ENCODE results near the gene ZC3H12D. TPM values are rescaled to one million over a fixed set of nuclear protein-coding genes. Genes with fewer than 3 reads are reported as not detected.

Gene ZC3H12D
- polyA plus RNA-seq, 1 of the 3 experiments (the other 2 are of a cell fraction), result 0.03 TPM

GRCh38 chr6:149449831-149450678 lies 34.8 kb downstream of the ZC3H12D start:
- ChIA-PET POLR2A (no interaction called here), CTCF (interaction anchor here (0.9 to 2.4 kb wide), 2 partner anchors 18 to 67 kb away, joined by 3 to 8 read pairs; no protein-coding TSS in a partner anchor)
- DNase-seq, result no peak
- no peak overlapping the region for H3K9ac ChIP-seq
- no peaks in the 10 kb centered on the region for H3K9me3 ChIP-seq
- TF ChIP-seq FOXJ3 (CRISPR knock-in tag; IDR thresholded peaks at IDR 0.05), result no peak
- TF ChIP-seq TEAD4 (IDR thresholded peaks at IDR 0.05; ENCODE audit: borderline replicate concordance, insufficient read depth), result no peak
- no peak overlapping the region for H3K27ac ChIP-seq (ENCODE audit: low read depth in 2 of 2, low read length in 1 of 2)
- no peaks in the 10 kb centered on the region for H4K20me1 ChIP-seq (ENCODE audit: insufficient read depth)
- H3K36me3 ChIP-seq (replicated peaks in 1 of 2; ENCODE audit: control insufficient read depth in 1 of 2, insufficient read depth in 2 of 2, low read length in 1 of 2), result no peaks in the 10 kb centered on the region
- WGBS (ENCODE audit: low lambda C conversion rate), result 98% methylated on average over 8 of the region's 14 CpGs
- H3K4me2 ChIP-seq, result no peak overlapping the region
- no peaks in the 10 kb centered on the region for H3K9me2 ChIP-seq
- H3F3A ChIP-seq (replicated peaks; ENCODE audit: insufficient read depth), result peaks cover 6% of the 10 kb centered on the region
- no peaks in the 10 kb centered on the region for H3K79me2 ChIP-seq (ENCODE audit: insufficient read depth)
- H2AFZ ChIP-seq (ENCODE audit: low read depth), result no peak overlapping the region
- no peaks in the 10 kb centered on the region for H3K27me3 ChIP-seq (ENCODE audit: insufficient read depth)
- H3K4me1 ChIP-seq (ENCODE audit: control insufficient read depth in 1 of 2, insufficient read depth in 2 of 2, low read depth in 1 of 2, low read length in 1 of 2), result peaks cover 3 to 18% of the 10 kb centered on the region in 2 experiments; a peak in 2 of 4 replicates
- peak overlapping the region in 1 of 2 experiments; percentile 31; a peak in 1 of 4 replicates for H3K4me3 ChIP-seq (ENCODE audit: low read depth in 2 of 2, low read length in 1 of 2)

GRCh38 chr6:149448821-149449453 lies 35.9 kb downstream of the ZC3H12D start:
- whole genome bisulfite sequencing (ENCODE audit: low lambda C conversion rate), result 67% methylated on average over 1 of the region's 5 CpGs
- peaks cover 3 to 7% of the 10 kb centered on the region in 2 experiments; a peak in 2 of 4 replicates for H3K4me1 ChIP-seq (ENCODE audit: control insufficient read depth in 1 of 2, insufficient read depth in 2 of 2, low read depth in 1 of 2, low read length in 1 of 2)
- no peaks in the 10 kb centered on the region for H3K9me2 ChIP-seq
- H3K36me3 ChIP-seq (replicated peaks in 1 of 2; ENCODE audit: control insufficient read depth in 1 of 2, insufficient read depth in 2 of 2, low read length in 1 of 2), result no peaks in the 10 kb centered on the region
- no peak overlapping the region for H3K4me2 ChIP-seq
- no peak overlapping the region for H3K9ac ChIP-seq
- peaks cover 4% of the 10 kb centered on the region for H3F3A ChIP-seq (replicated peaks; ENCODE audit: insufficient read depth)
- no peak overlapping the region for H3K4me3 ChIP-seq (ENCODE audit: low read depth in 2 of 2, low read length in 1 of 2)
- TF ChIP-seq ELF1 (IDR thresholded peaks at IDR 0.05), result no peak
- no peak for DNase-seq
- no peaks in the 10 kb centered on the region for H3K9me3 ChIP-seq
- H3K27me3 ChIP-seq (ENCODE audit: insufficient read depth), result no peaks in the 10 kb centered on the region
- H4K20me1 ChIP-seq (ENCODE audit: insufficient read depth), result no peaks in the 10 kb centered on the region
- H3K27ac ChIP-seq (ENCODE audit: low read depth in 2 of 2, low read length in 1 of 2), result no peak overlapping the region
- H2AFZ ChIP-seq (ENCODE audit: low read depth), result no peak overlapping the region
- no peaks in the 10 kb centered on the region for H3K79me2 ChIP-seq (ENCODE audit: insufficient read depth)
- CTCF ChIA-PET, result interaction anchor here (1.0 to 2.4 kb wide), 2 partner anchors 17 to 69 kb away, joined by 3 to 8 read pairs; no protein-coding TSS in a partner anchor
- POLR2A ChIA-PET, result no interaction called here

DNA sequence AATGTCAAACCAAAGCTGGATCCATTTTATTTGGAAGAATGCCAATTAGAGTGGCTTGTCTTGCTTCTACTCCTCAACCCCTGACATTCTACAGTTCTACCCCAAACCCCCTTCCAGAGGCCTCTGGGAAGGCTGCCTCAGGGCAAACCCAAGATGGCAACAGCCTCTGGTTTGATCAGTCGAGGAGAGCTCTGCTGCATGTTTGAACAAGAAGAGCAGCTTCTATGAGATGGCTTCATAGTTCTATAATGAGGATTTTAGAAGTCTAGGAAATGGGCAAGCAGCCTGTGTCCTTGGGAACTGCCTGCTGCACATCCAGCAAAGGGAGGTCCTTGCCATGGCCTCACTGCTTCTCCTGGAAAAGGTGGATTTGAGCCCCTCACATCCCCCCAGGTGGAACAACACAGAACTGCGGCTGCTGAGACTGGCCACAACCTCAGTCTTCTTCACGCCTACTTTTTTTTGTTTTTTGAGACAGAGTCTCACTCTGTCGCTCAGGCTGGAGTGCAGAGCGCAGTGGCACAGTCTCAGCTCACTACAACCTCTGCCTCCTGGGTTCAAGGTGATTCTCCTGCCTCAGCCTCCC lies 37.9 kb downstream of the ZC3H12D start:
- no peak overlapping the region for H3K27ac ChIP-seq (ENCODE audit: low read depth in 2 of 2, low read length in 1 of 2)
- DNase-seq, result no peak
- no peaks in the 10 kb centered on the region for H3K79me2 ChIP-seq (ENCODE audit: insufficient read depth)
- peaks cover 0 to 5% of the 10 kb centered on the region in 2 experiments; a peak in 1 of 4 replicates for H3K4me1 ChIP-seq (ENCODE audit: control insufficient read depth in 1 of 2, insufficient read depth in 2 of 2, low read depth in 1 of 2, low read length in 1 of 2)
- H3K9ac ChIP-seq, result no peak overlapping the region
- H3K4me3 ChIP-seq (ENCODE audit: low read depth in 2 of 2, low read length in 1 of 2), result no peak overlapping the region
- H3F3A ChIP-seq (replicated peaks; ENCODE audit: insufficient read depth), result no peaks in the 10 kb centered on the region
- no peaks in the 10 kb centered on the region for H3K9me3 ChIP-seq
- H4K20me1 ChIP-seq (ENCODE audit: insufficient read depth), result no peaks in the 10 kb centered on the region
- WGBS (ENCODE audit: low lambda C conversion rate), result 82% methylated on average over 5 of the region's 5 CpGs
- CTCF ChIA-PET, result interaction anchor here (1.2 to 2.3 kb wide), 3 partner anchors 13 to 418 kb away, joined by 4 to 15 read pairs (median 4); no protein-coding TSS in a partner anchor
- H3K4me2 ChIP-seq, result no peak overlapping the region
- H3K9me2 ChIP-seq, result no peaks in the 10 kb centered on the region
- H3K36me3 ChIP-seq (replicated peaks in 1 of 2; ENCODE audit: control insufficient read depth in 1 of 2, insufficient read depth in 2 of 2, low read length in 1 of 2), result no peaks in the 10 kb centered on the region
- H3K27me3 ChIP-seq (ENCODE audit: insufficient read depth), result no peaks in the 10 kb centered on the region
- POLR2A ChIA-PET, result no interaction called here
- no peak overlapping the region for H2AFZ ChIP-seq (ENCODE audit: low read depth)
- TF ChIP-seq, protein P1, sequence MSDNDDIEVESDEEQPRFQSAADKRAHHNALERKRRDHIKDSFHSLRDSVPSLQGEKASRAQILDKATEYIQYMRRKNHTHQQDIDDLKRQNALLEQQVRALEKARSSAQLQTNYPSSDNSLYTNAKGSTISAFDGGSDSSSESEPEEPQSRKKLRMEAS (IDR thresholded peaks at IDR 0.05; ENCODE audit: low read depth), result no peak
- no peak for TF ChIP-seq CHD2 (IDR thresholded peaks at IDR 0.05; ENCODE audit: low read length, partially characterized antibody)
- no peak for TF ChIP-seq FOSL2 (IDR thresholded peaks at IDR 0.05; ENCODE audit: borderline replicate concordance, low read depth)
- TF ChIP-seq NFIC (IDR thresholded peaks at IDR 0.05; ENCODE audit: borderline replicate concordance), result no peak
- TF ChIP-seq POLR2AphosphoS5 (IDR thresholded peaks at IDR 0.05; ENCODE audit: low read depth, low read length), result no peak
- no peak for TF ChIP-seq YY1 (IDR thresholded peaks at IDR 0.05; ENCODE audit: low read depth)
- TF ChIP-seq, protein P2, sequence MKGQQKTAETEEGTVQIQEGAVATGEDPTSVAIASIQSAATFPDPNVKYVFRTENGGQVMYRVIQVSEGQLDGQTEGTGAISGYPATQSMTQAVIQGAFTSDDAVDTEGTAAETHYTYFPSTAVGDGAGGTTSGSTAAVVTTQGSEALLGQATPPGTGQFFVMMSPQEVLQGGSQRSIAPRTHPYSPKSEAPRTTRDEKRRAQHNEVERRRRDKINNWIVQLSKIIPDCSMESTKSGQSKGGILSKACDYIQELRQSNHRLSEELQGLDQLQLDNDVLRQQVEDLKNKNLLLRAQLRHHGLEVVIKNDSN (IDR thresholded peaks at IDR 0.05; ENCODE audit: borderline replicate concordance, low read depth), result no peak
- TF ChIP-seq, protein P3, sequence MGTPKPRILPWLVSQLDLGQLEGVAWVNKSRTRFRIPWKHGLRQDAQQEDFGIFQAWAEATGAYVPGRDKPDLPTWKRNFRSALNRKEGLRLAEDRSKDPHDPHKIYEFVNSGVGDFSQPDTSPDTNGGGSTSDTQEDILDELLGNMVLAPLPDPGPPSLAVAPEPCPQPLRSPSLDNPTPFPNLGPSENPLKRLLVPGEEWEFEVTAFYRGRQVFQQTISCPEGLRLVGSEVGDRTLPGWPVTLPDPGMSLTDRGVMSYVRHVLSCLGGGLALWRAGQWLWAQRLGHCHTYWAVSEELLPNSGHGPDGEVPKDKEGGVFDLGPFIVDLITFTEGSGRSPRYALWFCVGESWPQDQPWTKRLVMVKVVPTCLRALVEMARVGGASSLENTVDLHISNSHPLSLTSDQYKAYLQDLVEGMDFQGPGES (IDR thresholded peaks at IDR 0.05; ENCODE audit: low read depth, low read length), result no peak
- no peak for TF ChIP-seq CTCF (IDR thresholded peaks at IDR 0.05)
- TF ChIP-seq TAF1 (IDR thresholded peaks at IDR 0.05; ENCODE audit: borderline replicate concordance, low read depth, low read length), result no peak
- TF ChIP-seq ELF1 (IDR thresholded peaks at IDR 0.05), result no peak
- no peak for TF ChIP-seq FOXJ3 (CRISPR knock-in tag; IDR thresholded peaks at IDR 0.05)
- TF ChIP-seq RFX5 (IDR thresholded peaks at IDR 0.05; ENCODE audit: low read length), result no peak
